Forelimb muscle (tissue), 1 donor: Measurements from ENCODE around the gene RASSF7. TPM values are rescaled to one million over a fixed set of nuclear protein-coding genes. Genes with fewer than 3 reads are reported as not detected.

Experiments used
- DNase-seq: peaks from one replicate; pipeline ENCODE4 v3.0.0-alpha.2; 2013; ENCODE audit warnings: low read depth
- polyA plus RNA-seq: library from polyadenylated mRNA; unstranded; fragments of 120-200 nt; gene quantifications from one replicate; pipeline ENCODE4 v1.2.1, GENCODE V29; 2013; ENCODE audit not compliant: insufficient read length

RASSF7 gene
- polyA plus RNA-seq, 1 donor, result 1.8 TPM

DNA sequence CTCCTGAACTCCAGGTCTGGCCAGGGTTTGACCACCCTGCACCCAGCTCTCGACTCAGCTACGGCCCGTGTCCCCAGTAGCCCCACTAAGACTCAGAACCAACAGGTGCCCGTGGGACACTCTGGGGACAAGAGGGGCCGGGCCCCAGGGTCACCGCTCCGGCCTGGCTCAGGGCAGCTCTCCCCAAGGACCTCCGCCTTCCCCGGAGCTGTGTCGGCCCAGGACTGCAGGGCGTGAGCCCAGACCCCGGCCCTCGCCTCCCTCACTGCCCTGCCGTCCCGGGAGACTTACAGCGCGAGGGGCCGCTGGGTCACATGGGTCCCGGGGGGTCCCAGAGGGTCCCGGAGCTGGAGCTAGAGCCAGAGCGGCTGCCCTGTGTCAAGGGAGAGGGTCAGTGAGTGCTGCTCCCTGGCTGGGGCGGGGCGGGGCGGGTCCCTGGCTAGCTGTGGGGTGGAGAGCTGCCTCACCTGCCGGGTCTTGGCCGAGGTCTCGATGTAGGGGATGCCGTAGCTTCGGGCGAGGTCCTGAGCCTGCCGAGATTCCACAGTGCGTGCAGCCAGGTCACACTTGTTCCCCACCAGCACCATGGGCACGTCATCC is 27.7 kb upstream of the RASSF7 start:
- DNase-seq, result no peak

DNA sequence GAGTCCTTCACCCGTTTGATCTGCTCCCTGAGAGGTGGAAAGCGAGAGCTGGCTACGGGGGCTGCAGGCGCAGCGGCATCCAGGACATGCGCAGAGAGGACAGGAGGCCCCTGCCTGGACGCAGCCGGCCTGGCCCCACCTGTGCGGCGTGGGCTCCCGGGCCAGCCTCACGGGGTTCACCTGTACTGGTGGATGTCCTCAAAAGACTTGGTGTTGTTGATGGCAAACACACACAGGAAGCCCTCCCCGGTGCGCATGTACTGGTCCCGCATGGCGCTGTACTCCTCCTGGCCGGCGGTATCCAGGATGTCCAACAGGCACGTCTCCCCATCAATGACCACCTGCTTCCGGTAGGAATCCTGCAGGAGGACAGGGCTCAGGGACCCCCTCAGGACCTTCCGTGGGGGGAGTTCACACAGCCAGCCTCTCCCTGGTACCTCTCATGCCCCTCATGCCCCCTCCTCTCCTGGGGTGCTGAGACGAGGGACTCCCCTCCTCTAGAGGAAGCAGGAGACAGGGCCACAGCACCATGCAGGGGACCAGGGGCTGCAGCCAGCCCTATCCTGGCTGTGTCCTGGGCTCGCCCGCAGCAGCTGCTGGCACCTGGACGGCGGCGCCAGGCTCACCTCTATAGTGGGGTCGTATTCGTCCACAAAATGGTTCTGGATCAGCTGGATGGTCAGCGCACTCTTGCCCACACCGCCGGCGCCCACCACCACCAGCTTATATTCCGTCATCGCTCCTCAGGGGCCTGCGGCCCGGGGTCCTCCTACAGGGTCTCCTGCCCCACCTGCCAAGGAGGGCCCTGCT is 27.0 kb upstream of the RASSF7 start:
- DNase-seq, result no peak

DNA sequence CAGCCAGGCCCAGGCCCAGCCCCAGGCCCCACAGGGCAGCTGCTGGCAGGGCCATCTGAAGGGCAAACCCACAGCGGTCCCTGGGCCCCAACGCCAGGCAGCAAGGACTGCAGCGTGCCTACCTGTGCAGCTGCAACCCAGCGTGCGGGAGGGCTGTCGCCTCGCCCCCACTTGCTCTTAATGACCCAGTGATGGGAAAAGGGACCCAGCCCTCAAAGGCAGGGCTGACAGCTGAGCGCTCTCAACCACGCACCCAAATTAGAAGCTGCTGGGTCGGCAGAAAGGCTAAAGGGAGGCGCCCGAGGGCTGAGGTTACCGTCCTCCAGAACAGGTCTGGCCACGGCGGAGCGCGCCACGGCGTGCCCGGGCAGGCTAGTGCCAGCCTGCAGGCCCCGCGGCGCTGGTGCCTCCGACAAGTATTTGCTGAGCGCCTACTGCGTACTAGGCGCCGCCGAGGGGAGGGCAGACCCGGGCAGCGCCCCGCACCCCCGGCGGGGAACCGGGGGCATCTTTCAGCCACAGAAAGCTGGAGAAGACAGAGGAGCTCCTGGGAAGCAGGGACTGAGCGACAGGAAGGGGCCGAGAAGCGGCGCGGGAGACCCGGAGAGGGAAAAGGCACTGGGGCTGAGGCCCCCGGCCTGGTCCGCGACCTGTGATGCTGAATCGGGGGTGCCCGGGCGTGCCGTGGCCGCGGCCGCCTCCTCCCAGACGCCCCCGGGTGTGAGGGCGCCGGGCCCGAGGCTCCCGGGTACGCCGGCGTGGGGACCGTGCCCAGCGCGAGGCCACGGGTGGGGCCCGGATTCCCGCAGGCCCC is 26.2 kb upstream of the RASSF7 start:
- no peak for DNase-seq

DNA sequence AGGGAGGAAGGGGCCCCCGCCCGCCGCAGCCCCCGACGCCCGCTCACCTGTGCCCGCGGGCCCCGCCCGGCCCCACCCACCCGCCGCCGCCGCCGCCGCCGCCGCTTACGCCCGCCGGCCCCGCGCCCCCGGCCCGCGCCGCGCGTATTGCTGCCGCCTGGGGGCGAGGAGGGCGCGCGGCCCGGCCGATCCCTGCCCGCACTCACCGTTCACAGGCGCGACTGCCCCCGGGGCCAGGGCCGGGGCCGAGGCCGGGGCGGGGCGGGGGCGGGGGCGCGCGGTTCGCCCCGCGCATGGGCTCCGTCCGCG is 25.6 kb upstream of the RASSF7 start:
- no peak for DNase-seq

DNA sequence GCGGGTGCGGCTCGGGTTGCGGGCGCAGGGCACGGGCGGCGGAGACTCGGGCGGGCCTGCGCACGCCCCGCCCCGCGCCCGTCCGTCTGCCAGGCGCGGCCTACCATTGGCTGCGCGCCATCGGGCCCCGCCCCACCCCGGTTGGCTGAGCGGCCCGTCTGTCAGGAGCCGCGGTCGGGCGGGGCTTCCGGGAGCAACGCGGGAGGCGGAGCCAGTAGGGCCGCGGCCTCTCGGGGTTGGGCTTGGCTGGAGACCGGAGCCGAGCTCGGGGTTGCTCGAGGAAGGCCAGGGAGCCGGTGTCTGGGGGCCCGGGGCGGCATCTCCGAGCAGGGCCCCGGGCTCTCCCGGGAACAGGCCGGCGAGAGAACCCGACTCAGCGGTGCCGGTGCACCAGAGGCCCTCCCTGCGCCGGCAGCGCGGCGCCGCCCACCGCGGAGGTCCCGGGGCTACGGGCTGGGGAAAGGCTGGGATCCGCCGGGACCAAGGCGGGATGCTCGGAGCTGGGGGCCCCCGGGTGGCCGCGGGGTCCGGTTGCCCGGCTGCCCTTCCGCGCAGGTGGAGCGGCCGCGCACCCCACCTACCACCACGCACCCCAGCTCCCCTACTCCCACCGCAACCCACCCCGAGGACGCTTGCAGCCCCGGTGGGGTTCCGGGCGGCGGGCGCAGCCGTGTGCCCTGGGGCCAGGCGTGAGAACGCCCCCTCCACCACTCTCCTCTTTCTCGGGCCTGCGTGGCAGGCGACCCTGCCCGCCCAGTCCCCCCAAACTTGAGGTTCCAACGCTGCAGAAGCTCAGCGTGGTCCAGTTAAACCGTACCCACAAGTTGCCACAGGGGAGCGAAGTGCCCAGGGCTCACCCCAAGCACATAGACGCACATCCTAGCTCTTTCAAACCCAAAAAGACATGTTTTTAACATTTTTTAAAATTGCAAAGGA is 25.0 kb upstream of the RASSF7 start, which contains the start of gene HRAS:
Gene HRAS (minus strand): TSS at position 58 of the 936 bp plus-strand sequence.
- peak; percentile 61 for DNase-seq

DNA sequence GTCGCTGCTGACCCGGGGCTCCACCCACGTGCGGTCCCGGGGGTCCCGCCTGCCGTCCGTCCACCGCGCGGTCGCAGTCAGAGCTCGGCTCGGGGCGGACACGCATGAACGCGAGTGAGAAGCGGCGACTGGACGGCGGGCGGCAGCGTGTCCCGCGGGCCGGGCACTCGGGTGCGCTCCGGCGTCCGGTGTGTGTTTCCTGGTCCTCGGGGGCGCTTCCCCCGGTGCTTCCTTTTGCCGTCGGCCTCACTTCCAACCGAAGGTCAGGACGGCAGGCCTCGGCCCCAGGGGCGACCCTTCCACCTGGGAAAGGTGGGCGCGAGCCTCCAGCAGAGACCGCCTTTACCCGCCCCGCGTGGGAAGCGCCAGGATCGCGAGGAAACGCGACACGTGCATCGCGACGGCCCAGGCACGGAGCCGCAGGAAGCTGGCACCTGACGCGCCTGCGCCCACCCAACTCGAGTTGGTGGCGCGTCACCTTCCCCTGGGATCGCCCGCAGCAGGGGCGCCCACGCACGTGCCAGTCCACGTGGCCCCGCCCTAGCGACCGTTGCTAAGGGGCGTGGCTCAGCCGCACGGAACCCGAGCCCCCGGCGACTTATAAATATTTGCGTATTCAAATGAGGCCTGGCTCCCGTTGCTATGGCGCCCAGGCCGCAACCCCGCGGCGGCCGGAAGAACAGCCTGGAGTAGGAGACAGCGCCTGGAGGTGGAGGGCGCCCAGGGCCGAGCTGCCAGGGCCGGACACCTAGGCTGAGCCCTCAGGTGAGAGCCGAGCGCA is 23.7 kb upstream of the RASSF7 start, which contains the start of gene LRRC56:
Gene LRRC56 (plus strand): TSS at position 687 of the 781 bp plus-strand sequence. CDS start 3,158 bp downstream, outside the sequence.
- no peak for DNase-seq

DNA sequence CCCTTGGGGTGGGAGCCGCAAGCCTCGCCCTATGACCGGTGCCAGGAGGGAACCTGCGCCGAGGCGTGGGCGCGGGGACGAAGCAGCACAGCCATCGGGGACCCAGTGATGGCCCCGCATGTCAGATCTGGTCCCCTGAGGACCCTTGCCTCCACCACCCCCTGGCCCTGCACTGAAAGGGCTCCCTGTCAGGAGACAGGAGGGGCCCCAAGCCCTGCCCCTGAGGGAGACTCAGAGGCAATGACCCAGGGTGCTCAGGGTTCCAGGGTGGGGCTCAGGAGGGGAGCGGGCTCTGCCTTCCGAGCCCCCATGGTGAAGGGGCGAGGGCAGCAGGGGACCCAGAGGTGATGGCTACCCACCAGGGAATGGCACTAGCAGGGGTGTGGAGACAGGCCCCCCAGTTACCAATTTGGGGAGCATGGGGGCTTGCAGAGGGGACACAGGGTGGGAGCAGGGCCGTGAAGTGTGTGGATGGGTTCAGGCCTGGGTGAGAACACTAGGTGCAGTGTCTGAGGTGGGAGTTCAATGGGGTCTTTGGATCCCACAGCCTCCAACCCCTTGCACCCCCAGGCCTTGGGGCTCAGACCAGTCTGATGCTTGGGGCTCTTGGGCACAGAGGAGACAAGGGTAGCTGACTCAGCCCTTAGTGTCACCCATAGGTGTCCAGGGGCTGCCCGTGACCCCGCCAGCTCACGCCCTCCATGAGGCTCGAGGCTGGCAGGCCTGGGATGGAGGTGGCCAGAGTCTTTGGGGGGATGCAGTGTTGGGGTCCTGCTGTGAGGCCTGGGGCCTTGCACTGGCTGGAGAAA is 22.9 kb upstream of the RASSF7 start:
- DNase-seq, result no peak

DNA sequence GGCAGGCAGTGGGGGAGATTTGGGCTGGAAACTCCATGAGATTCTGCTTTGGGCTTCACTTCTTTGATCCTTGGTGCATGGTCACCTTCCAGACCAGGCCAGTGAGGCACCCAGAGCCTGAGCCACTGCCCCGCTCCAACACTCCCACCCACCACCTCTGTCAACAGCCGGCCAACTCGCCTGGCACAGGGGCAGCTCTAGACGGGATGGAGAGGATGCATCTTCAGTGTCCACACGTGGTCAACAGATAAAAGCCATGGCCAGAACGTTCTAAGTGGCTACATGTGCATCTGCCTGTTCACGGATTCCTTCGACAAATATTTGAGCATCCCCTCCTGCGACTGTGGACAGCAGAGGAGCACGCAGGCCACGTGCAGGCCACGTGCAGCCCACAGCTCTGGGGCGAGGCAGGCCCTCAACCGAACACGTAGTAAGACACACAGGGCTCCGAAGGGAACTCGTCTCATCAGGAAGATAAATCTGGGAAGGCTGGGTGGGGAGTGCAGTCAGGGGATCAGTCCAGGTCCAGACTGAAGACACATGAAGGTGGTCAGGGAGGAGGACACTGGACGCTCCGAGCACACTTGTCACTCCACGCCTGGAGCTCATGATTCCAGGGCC is 22.2 kb upstream of the RASSF7 start:
- DNase-seq, result no peak

DNA sequence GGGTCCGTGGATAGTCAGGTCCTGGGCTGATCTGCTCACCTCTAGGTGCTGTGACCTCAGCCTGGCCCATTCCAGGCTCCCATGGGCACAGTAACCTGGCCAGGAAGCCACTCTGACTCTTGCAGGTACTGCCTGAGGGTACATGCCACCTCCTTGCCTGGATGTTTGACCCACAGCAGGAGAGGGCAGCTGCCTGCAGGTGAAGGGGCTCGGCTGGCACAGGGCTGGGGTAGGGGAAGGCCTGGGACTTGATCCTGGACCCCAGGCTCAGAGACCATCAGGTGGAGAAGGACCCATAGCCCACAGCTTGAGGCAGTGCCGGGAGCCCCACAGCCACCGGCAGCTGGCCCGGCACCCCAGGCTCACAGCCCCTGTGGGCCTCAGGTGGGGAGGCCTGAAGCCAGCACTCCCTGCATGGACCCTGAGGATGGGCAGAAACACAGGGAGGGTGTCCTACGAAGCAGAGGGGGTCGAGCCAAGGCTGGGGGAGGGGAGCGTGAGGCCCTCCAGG is 20.7 kb upstream of the RASSF7 start:
- DNase-seq, result no peak

DNA sequence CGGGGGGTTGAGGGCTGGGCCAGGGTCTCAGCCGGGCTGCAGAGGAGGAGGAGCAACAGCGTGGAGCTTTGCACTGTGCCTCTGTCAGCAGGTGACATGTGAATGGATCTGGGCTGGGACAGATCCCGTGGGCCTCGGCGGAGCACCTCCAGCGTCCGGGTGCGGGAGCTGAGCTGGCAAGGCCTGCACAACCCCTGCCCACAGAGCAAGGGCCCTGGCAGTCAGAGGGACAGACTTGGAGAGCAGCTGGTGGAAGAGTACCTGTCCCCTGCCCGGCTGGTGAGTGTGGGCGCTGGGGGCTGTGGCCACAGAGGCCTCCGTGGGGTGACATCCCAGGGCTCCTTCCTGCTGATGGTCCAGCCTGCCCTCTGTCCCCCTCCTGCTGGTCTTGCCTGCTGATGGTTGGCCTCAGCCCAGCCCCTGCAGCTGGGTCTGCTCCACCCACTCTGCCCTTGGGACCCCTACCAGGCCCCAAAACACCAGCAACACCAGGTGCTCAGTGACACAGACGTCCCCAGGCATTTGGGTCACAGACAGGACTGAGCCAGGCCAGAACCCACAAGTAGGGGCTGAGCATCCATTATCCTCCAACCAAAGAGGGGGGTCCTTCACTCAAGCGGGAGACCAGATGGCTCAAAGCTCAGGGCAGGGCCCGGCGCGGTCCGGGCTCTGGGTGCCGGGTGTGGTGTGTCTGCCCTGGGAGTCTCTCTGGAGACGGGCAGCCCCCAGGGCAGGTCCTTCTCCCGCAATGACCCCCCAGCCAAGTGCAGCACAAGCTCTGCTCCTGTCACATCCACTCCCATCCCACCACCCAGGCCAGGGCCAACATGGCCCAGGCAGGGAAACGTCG is 20.0 kb upstream of the RASSF7 start:
- DNase-seq, result no peak

DNA sequence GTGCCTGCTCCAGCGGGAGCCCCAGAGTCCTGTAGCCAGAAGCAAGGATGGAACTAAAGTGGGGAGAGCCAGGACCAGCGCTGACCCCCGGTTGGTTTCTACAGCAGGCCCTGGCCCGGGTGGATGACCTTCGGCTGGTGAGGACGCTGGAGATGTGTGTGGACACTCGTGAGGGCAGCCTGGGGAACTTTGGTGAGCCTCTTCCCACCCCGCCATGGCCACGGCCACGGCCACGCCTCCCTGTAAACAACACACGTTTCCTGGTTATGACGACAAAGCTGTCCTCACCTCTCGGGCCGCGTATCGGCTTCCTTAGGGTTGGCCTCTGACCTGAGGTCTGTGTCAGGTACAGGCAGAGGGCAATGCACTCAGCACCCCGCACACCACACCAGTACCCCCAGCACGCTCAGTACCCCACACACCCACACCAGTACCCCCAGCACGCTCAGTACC is 19.3 kb upstream of the RASSF7 start:
- no peak for DNase-seq

DNA sequence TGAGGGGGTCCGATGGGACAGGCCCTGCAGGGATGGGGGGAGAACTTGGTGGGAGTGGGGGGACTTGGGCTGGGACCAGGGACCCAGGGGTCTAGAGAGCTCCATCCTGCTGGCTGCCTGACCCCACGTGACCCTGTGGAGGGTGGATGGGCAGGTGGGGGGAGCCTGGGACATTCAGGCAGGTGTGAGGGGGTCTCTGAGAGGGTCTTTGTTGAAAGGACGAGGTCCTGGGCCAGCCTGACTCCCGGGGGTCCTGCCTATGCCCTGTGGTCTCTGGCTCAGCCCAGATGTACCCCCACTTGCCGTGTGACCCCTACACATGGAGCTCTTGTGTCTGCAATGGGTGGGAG is 16.0 kb upstream of the RASSF7 start:
- no peak for DNase-seq

DNA sequence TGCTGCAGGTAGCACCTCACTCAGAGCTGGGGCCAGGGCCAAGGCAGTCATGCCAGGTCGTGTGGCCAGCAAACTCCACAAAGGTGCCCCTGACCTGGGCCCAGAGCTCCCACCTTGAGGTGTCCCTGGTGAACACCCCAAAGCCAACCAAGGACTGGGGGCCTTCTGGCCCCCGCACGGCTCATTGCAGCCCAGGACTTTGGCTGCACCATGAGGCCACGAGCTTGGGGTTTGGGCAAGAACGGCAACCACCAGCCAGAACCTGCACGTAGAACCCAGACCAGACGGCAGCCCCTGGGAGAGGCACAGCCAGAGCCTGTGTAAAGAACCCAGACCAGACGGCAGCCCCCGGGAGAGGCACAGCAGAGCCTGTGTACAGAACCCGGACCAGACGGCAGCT is 15.6 kb upstream of the RASSF7 start:
- no peak for DNase-seq

DNA sequence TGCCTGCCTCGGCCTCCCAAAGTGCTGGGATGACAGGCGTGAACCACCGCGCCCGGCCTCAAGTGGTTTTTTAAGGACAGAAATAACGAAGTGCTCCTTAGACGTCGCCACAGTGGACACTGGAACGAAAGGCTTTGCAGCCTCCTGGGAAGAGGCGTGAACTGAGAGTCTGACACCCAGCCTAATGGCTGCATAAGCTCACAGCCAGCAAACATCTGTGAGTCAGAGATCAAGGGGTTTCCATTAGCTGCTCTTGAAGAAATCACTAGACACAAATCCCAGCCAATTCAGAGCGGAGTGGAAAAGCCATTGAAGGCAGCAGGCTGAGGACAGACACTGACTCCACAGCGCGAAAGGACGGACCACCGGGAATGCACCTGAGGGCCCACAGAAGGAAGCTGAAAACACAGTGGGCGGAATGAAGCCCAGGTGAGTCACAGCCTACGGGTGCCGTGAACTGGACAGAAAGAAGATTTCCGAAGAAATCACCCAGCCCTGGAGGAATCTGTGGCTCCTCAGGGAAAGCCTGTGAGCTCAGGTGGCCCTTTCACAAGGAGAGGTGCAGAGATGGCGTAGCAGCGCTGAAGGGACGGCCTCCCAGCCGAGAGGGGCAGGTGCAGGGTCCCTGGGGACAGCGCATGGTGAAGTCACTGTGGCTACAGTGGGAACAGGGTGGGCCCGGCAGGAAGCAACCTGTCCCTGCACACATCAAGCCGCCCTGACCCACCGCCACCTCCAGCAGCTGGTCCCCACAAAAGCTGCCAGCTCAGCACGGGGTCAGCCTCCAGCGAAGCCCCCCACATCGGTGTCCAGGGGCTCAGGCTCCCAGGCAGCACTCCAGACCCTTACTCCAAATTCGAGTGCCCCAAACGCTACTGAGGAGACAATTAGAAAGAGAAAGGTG is 11.8 kb upstream of the RASSF7 start:
- no peak for DNase-seq

DNA sequence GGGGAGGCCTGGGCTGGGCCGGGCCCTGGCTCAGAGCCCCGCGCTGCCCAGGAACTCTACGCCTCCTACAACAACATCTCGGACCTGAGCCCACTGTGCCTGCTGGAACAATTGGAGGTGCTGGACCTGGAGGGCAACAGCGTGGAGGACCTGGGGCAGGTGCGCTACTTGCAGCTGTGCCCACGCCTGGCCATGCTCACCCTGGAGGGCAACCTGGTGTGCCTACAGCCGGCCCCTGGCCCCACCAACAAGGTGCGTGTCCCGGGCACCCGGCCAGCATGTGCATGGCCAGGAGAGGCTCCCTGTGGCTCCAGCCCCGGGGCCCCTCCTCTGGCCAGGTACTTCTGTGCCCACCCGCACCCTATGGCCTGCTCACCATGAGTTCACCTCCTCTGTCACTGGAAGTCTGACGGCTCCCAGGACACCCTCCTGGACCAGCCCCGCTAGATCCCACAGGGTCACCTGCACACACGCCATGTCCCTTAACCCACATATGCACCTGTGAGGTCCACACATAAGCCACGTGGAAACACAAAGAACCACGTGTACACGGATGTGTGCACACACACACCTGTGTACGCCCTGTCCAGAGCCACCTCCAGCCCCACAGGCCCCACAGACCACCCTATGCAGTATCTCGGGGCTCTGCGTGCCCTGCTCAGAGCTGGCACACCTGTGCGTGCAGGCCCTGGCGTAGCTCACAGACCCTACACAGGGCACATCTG is 10.6 kb upstream of the RASSF7 start:
- no peak for DNase-seq

DNA sequence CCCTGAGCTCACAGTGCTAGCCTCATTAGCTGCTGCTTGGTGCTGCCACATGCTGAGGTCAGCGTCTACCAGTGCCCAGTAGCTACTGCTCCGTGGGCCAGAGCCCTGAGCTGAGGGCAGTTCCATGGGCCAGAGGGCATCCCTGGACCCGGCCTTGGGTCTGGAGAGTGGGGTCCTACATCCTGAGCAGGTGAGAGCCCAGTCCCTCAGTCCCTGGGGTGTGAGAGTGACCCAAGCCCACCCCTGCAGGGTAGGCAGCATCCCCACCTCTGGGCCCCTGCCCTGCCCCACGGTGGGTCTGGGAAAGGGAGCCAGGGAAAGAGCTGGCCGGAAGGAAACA is 10.1 kb upstream of the RASSF7 start:
- no peak for DNase-seq

DNA sequence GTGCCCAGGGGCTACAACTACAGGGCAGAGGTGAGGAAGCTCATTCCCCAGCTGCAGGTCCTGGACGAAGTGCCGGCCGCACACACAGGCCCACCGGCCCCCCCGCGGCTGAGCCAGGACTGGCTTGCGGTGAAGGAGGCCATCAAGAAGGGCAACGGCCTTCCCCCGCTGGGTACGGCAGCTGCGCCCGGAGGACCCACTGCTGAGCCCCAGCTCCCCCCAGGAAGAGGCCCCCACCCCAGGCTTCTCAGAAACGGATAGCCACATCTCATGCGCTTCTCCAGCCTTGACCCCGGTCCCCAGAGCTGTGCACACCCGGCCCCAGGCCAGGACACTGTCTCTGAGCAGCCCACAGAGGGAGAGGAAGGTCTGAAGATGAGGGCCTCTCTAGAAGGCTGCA is 9.6 kb upstream of the RASSF7 start:
- no peak for DNase-seq
